Spleen (tissue), 11 donors: ENCODE results near the gene GDF2. TPM values are rescaled to one million over a fixed set of nuclear protein-coding genes. Genes with fewer than 3 reads are reported as not detected.

ENCODE experiments used
- DNase-seq: peaks from one replicate; pipeline ENCODE4 v3.0.0-alpha.2; 2020
- H3K27ac ChIP-seq, 8 donors: fragments of 200-600 bp; sonication (generic) in 7 of 8; 1 replicate in 4 of 8; 2 replicates in 4 of 8; pipeline versions ENCODE4 v1.5.0 to v1.8.0; 2016 to 2021; ENCODE audit warnings: inconsistent platforms in 4 of 8, mild to moderate bottlenecking in 4 of 8, moderate library complexity in 1 of 8
- H3K27me3 ChIP-seq, 7 donors: fragments of 200-600 bp; sonication (generic) in 6 of 7; replicated peaks in 1 of 7; 1 replicate in 4 of 7; 2 replicates in 3 of 7; pipeline versions ENCODE4 v1.5.0 to v1.8.0; 2016 to 2021; ENCODE audit warnings: inconsistent platforms in 3 of 7, mild to moderate bottlenecking in 1 of 7
- H3K36me3 ChIP-seq, 6 donors: fragments of 200-600 bp; sonication (generic) in 5 of 6; 1 replicate in 4 of 6; 2 replicates in 2 of 6; pipeline versions ENCODE4 v1.5.0 to v1.8.0; 2016 to 2021; ENCODE audit warnings: inconsistent platforms in 2 of 6
- H3K4me1 ChIP-seq, 6 donors: fragments of 200-600 bp; sonication (generic) in 5 of 6; 1 replicate in 3 of 6; 2 replicates in 3 of 6; pipeline versions ENCODE4 v1.5.0 to v1.8.0; 2016 to 2021; ENCODE audit warnings: inconsistent platforms in 3 of 6
- H3K4me3 ChIP-seq, 8 donors: fragments of 200-600 bp; sonication (generic) in 7 of 8; 1 replicate in 4 of 8; 2 replicates in 4 of 8; pipeline versions ENCODE4 v1.5.0 to v1.8.0; 2016 to 2021; ENCODE audit warnings: inconsistent platforms in 4 of 8, mild to moderate bottlenecking in 4 of 8, moderate library complexity in 2 of 8
- H3K9me3 ChIP-seq, 8 donors: fragments of 200-600 bp; sonication (generic) in 7 of 8; 1 replicate in 4 of 8; 2 replicates in 4 of 8; pipeline versions ENCODE4 v1.5.0 to v1.8.0; 2016 to 2021; ENCODE audit warnings: inconsistent platforms in 4 of 8
- CTCF ChIP-seq, 11 experiments: fragments of 200-600 bp in 7 of 11; fragments of 450-650 bp in 4 of 11; sonication (generic) in 4 of 11; IDR thresholded peaks in 8 of 11; conservative IDR thresholded peaks in 3 of 11; 1 replicate in 7 of 11; 2 replicates in 4 of 11; pipeline versions ENCODE4 v1.4.0 to v1.8.0; 2016 to 2021; ENCODE audit warnings: antibody characterized with exemption in 11 of 11, inconsistent platforms in 4 of 11, mild to moderate bottlenecking in 1 of 11
- POLR2A ChIP-seq, 3 donors: fragments of 450-650 bp; IDR thresholded peaks; one replicate each; pipeline ENCODE4 v1.5.1; 2017; ENCODE audit warnings: antibody characterized with exemption in 3 of 3, mild to moderate bottlenecking in 1 of 3
- POLR2AphosphoS5 ChIP-seq, 3 donors: sonication (generic); formaldehyde crosslinking; IDR thresholded peaks; one replicate each; pipeline ENCODE4 v1.5.1; 2017; ENCODE audit warnings: antibody characterized with exemption in 3 of 3
- WGBS, 5 donors: extraction: QIAGEN DNeasy Blood & Tissue Kit in 3 of 5; methylation state at CpG; one replicate each; pipeline versions ENCODE4 v1.1.5 to v1.1.7; 2013 to 2018; 5-methylcytosine and 5-hydroxymethylcytosine counted together
- intact Hi-C: fragments of 100-400 bp; cut with DNase I; formaldehyde crosslinking; loops from one replicate; pipeline ENCODE4 v1.15.0; 2023; ENCODE audit warnings: low total_unique reads
- polyA plus RNA-seq, 3 donors: library from polyadenylated mRNA; stranded (reverse); fragments of 200-250 nt; gene quantifications; one replicate each; pipeline ENCODE4 v1.2.1, GENCODE V29; 2013
- total RNA-seq, 7 donors: library from RNA; depleted of rRNA in 3 of 7; stranded (reverse); fragments of >200 nt in 3 of 7; fragmentation: NEBNext Ultra II Directional in 4 of 7; extraction: Animal tissue kit (Norgen Biotek cat#: 25700) in 4 of 7; gene quantifications; one replicate each; pipeline versions ENCODE4 v1.1.0 to v1.2.1, GENCODE V29; 2016 to 2021
- donor health status: healthy with polysubstance abuse.
- donor health status: DM: no; HTN: no; CAD: no; lungs with moderate emphysema.
- donor health status: DM: no; HTN: no; CAD: no.
- donor health status: Bipolar disorder and iron deficiency.
- donor health status: healthy.
- donor health status: DM: no; HTN: no; CAD: no.
- donor health status: DM: yes; HTN: yes; CAD: no.

The GDF2 gene
- total and polyA plus RNA-seq, 10 donors: not detected

- peaks cover 0 to 13% (median 0%) of the 10 kb centered on the region in 7 donors for H3K27me3 ChIP-seq
- WGBS, 5 donors: 52 to 90% (median 84%) methylated on average over 9 of the region's 9 CpGs
- H3K4me1 ChIP-seq: no peaks in the 10 kb centered on the region
- H3K36me3 ChIP-seq: no peaks in the 10 kb centered on the region
- intact Hi-C loops: no loop called here
- no peak for DNase-seq
- TF ChIP-seq POLR2A (IDR thresholded peaks at IDR 0.05) (no peak), POLR2AphosphoS5 (IDR thresholded peaks at IDR 0.05) (no peak), CTCF (IDR thresholded peaks at IDR 0.05 in 8 of 11, conservative IDR thresholded peaks at IDR 0.05 in 3 of 11) (no peak)
- no peak overlapping the region for H3K4me3 ChIP-seq
- no peaks in the 10 kb centered on the region for H3K9me3 ChIP-seq
- no peak overlapping the region for H3K27ac ChIP-seq
Measured at GRCh38 chr10:47318706-47319105, 3.5 kb upstream of the GDF2 start.

GRCh38 chr10:47319784-47320183 is 2.5 kb upstream of the GDF2 start:
- intact Hi-C loops: no loop called here
- no peak for DNase-seq

GRCh38 chr10:47320812-47321211 is 1.4 kb upstream of the GDF2 start:
- DNase-seq: no peak
- Histone ChIP-seq H3K4me3 (no peak overlapping the region), H3K9me3 (no peaks in the 10 kb centered on the region), H3K4me1 (no peaks in the 10 kb centered on the region), H3K36me3 (no peaks in the 10 kb centered on the region), H3K27me3 (peaks cover 0 to 17% (median 0%) of the 10 kb centered on the region in 7 donors), H3K27ac (no peak overlapping the region)
- no peak for TF ChIP-seq POLR2A (IDR thresholded peaks at IDR 0.05)
- no peak for TF ChIP-seq POLR2AphosphoS5 (IDR thresholded peaks at IDR 0.05)
- TF ChIP-seq CTCF (IDR thresholded peaks at IDR 0.05 in 8 of 11, conservative IDR thresholded peaks at IDR 0.05 in 3 of 11): no peak
- intact Hi-C loops: no loop called here
- 74 to 87% (median 83%) methylated on average over 6 of the region's 6 CpGs for WGBS, 5 donors

More at GRCh38 chr10:47319784-47320183, 2.5 kb upstream of the GDF2 start:
- no peak overlapping the region for H3K4me3 ChIP-seq
- TF ChIP-seq POLR2A (IDR thresholded peaks at IDR 0.05): no peak
- no peak for TF ChIP-seq CTCF (IDR thresholded peaks at IDR 0.05 in 8 of 11, conservative IDR thresholded peaks at IDR 0.05 in 3 of 11)
- TF ChIP-seq POLR2AphosphoS5 (IDR thresholded peaks at IDR 0.05): no peak
- H3K27ac ChIP-seq: no peak overlapping the region
- 88 to 94% (median 93%) methylated on average over 8 of the region's 8 CpGs for WGBS, 5 donors
- H3K36me3 ChIP-seq: no peaks in the 10 kb centered on the region
- no peaks in the 10 kb centered on the region for H3K4me1 ChIP-seq
- H3K9me3 ChIP-seq: no peaks in the 10 kb centered on the region
- H3K27me3 ChIP-seq: peaks cover 0 to 16% (median 0%) of the 10 kb centered on the region in 7 donors

- 69 to 89% (median 83%) methylated on average over 7 to 8 of the region's 8 CpGs for WGBS, 5 donors
- Histone ChIP-seq H3K4me3 (no peak overlapping the region), H3K9me3 (no peaks in the 10 kb centered on the region), H3K36me3 (no peaks in the 10 kb centered on the region), H3K27me3 (peaks cover 0 to 17% (median 0%) of the 10 kb centered on the region in 7 donors), H3K4me1 (no peaks in the 10 kb centered on the region), H3K27ac (no peak overlapping the region)
- no peak for DNase-seq
- TF ChIP-seq CTCF (IDR thresholded peaks at IDR 0.05 in 8 of 11, conservative IDR thresholded peaks at IDR 0.05 in 3 of 11) (no peak), POLR2AphosphoS5 (IDR thresholded peaks at IDR 0.05) (no peak), POLR2A (IDR thresholded peaks at IDR 0.05) (no peak)
- intact Hi-C loops: no loop called here
Measured at GRCh38 chr10:47321521-47322195, 596 bp upstream of the GDF2 start.
